GM11168 (cell line): ENCODE results near the gene FCER1A.
"Not testable (repeated sequence)": the region's sequence is repeated elsewhere in the genome, so short reads cannot be mapped to it uniquely, and the experiment has no call there.

Source experiments
- in situ Hi-C: fragments of 300-500 bp; cut with MboI; formaldehyde crosslinking; loops from one replicate; pipeline ENCODE4 v1.12.0; 2022; ENCODE audit warnings: low sequenced_read_pairs; ENCODE audit not compliant: unreplicated experiment

FCER1A gene

GRCh38 chr1:159342761-159343425, 40.8 kb downstream of the FCER1A start:
- in situ Hi-C loops = no loop called here

- in situ Hi-C loops = not testable (repeated sequence)
Measured at GRCh38 chr1:159349374-159349773, 47.2 kb downstream of the FCER1A start.

- in situ Hi-C loops = no loop called here
Measured at GRCh38 chr1:159352436-159352835, 50.3 kb downstream of the FCER1A start.
